Gastrocnemius medialis (tissue), 4 donors: ENCODE measurements around the gene ITPR2.

Experiments used
- POLR2A ChIP-seq, 2 donors: fragments of 450-650 bp; IDR thresholded peaks; one replicate each; pipeline ENCODE4 v1.6.1; 2017; ENCODE audit warnings: antibody characterized with exemption in 2 of 2, mild to moderate bottlenecking in 2 of 2, moderate library complexity in 2 of 2
- TF ChIP-seq, protein P1 (sequence below), 5 experiments: fragments of 450-650 bp in 3 of 5; fragments of 200-600 bp in 2 of 5; sonication (generic) in 2 of 5; IDR thresholded peaks in 4 of 5; conservative IDR thresholded peaks in 1 of 5; 1 replicate in 4 of 5; 2 replicates in 1 of 5; pipeline ENCODE4 v1.5.1; 2016 to 2019; ENCODE audit warnings: antibody characterized with exemption in 5 of 5, mild to moderate bottlenecking in 3 of 5, moderate library complexity in 3 of 5

DNA sequence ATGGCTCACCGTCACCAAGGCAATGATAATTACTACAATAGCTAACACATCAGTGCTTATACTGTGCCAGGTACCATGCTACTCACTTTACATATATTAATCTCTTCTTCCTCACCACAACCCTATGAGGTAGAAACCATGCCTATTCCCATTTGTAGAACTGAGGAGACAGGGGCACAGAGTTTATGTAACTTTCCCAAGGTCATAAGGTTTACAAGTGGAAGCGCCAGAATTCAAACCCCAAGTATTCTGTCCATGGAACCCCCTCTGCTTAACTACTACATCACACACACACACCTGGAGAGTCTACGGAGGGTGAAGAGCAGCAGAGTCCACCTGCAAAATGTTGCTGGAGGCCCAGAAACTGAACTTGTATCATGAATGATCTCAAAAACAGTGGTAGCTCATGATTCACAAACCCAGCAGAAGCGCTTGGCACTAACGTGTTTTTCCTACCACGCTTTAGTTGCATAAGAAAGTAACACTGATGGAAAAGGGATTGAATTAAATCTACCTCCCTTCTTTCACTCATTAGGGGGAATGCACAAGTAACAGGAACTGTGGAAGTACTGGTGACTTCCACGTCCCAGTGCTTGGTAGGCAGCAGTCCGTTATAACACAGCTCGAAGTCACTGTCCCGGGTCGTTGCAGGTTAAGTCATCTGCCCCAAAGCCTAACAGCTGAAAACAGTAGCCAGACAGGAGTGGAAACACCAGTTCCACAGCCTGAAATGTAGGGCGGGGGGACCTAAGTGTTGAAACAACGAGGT is 2.0 kb downstream of the ITPR2 start:
- TF ChIP-seq, protein P1, sequence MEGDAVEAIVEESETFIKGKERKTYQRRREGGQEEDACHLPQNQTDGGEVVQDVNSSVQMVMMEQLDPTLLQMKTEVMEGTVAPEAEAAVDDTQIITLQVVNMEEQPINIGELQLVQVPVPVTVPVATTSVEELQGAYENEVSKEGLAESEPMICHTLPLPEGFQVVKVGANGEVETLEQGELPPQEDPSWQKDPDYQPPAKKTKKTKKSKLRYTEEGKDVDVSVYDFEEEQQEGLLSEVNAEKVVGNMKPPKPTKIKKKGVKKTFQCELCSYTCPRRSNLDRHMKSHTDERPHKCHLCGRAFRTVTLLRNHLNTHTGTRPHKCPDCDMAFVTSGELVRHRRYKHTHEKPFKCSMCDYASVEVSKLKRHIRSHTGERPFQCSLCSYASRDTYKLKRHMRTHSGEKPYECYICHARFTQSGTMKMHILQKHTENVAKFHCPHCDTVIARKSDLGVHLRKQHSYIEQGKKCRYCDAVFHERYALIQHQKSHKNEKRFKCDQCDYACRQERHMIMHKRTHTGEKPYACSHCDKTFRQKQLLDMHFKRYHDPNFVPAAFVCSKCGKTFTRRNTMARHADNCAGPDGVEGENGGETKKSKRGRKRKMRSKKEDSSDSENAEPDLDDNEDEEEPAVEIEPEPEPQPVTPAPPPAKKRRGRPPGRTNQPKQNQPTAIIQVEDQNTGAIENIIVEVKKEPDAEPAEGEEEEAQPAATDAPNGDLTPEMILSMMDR (IDR thresholded peaks at IDR 0.05 in 4 of 5, conservative IDR thresholded peaks at IDR 0.05 in 1 of 5): no peak
- TF ChIP-seq POLR2A (IDR thresholded peaks at IDR 0.05): no peak
